HepG2 (cell line): ENCODE results near the gene TMEM132D. TPM values are rescaled to one million over a fixed set of nuclear protein-coding genes. Genes with fewer than 3 reads are reported as not detected.

Experiments used
- ATAC-seq: fragments of 200-7000 bp; cut with Tn5 transposase; 3 replicates; pipeline ENCODE4 v1.9.1; 2020; ENCODE audit warnings: mild to moderate bottlenecking, moderate library complexity
- BruUV-seq: library from RNA; stranded (reverse); fragments of 400-500 nt; replicated peaks from 2 replicates; lab custom pipeline; 2021; lab: Mats Ljungman, UMichigan
- CTCF ChIA-PET: fragments of 300-600 bp; formaldehyde crosslinking; extraction: SDS; loops from one replicate; lab custom pipeline; 2021; ENCODE audit warnings: low total read pairs, inconsistent platforms, low intra/inter-chr PET ratio; lab: Yijun Ruan, JAX
- POLR2A ChIA-PET: fragments of 350-600 bp; sonication (Branson Sonifier 250); formaldehyde crosslinking; loops from one replicate; lab custom pipeline; 2020; ENCODE audit warnings: antibody characterized with exemption, inconsistent platforms; lab: Yijun Ruan, JAX
- DNase-seq: peaks from one replicate; pipeline ENCODE4 v3.0.0-alpha.2; 2015; ENCODE audit warnings: low spot score
- FAIRE-seq: peaks from 3 replicates; lab custom pipeline; 2011; peaks lifted over from hg19 to GRCh38; lab: Jason Lieb, UNC
- H2AFZ ChIP-seq: one replicate; pipeline ENCODE4 v1.6.1; 2011; ENCODE audit warnings: low read length, inconsistent platforms
- H3K27ac ChIP-seq: fragments of 300-600 bp; 3 replicates; pipeline ENCODE4 v1.8.0; 2011; ENCODE audit warnings: mixed run types, mild to moderate bottlenecking, mixed read lengths, low read length, inconsistent platforms; ENCODE audit not compliant: insufficient read depth; ENCODE audit errors: extremely low read length
- H3K27me3 ChIP-seq, 2 experiments: fragments of 200-600 bp in 1 of 2; 2 replicates in 1 of 2; 3 replicates in 1 of 2; pipeline versions ENCODE4 v1.6.0 to v1.8.0; 2011; ENCODE audit warnings: low read length in 2 of 2, mild to moderate bottlenecking in 2 of 2, moderate library complexity in 2 of 2, inconsistent platforms in 1 of 2; ENCODE audit not compliant: insufficient read depth in 2 of 2, control insufficient read depth in 1 of 2
- H3K36me3 ChIP-seq, 2 experiments: fragments of 200-600 bp in 1 of 2; replicated peaks in 1 of 2; 2 replicates in 1 of 2; 3 replicates in 1 of 2; pipeline versions ENCODE4 v1.5.1 to v1.8.0; 2011; ENCODE audit warnings: low read length in 2 of 2, inconsistent platforms in 1 of 2; ENCODE audit not compliant: insufficient read depth in 2 of 2, control insufficient read depth in 1 of 2
- H3K4me1 ChIP-seq: 2 replicates; pipeline ENCODE4 v1.5.1; 2012; ENCODE audit warnings: low read length, inconsistent platforms; ENCODE audit not compliant: insufficient read depth
- H3K4me2 ChIP-seq: 2 replicates; pipeline ENCODE4 v1.6.0; 2011; ENCODE audit warnings: low read depth, low read length, inconsistent platforms
- H3K4me3 ChIP-seq, 3 experiments: fragments of 200-600 bp in 1 of 3; sonication (generic), shearing (Covaris generic) in 1 of 3; replicated peaks in 1 of 3; 2 replicates each; pipeline ENCODE4 v1.5.1; 2011 to 2016; ENCODE audit warnings: low read length in 3 of 3, inconsistent platforms in 2 of 3, low read depth in 2 of 3, mild to moderate bottlenecking in 2 of 3, control low read depth in 1 of 3, mixed read lengths in 1 of 3; ENCODE audit not compliant: insufficient read depth in 1 of 3
- H3K79me2 ChIP-seq: one replicate; pipeline ENCODE4 v1.6.1; 2011; ENCODE audit warnings: low read length, inconsistent platforms; ENCODE audit not compliant: insufficient read depth
- H3K9ac ChIP-seq: 2 replicates; pipeline ENCODE4 v1.6.0; 2011; ENCODE audit warnings: mild to moderate bottlenecking, low read depth, low read length, inconsistent platforms; ENCODE audit not compliant: insufficient read depth
- H3K9me3 ChIP-seq: 2 replicates; pipeline ENCODE4 v1.5.1; 2012; ENCODE audit warnings: mild to moderate bottlenecking, low read length
- H4K20me1 ChIP-seq: 2 replicates; pipeline ENCODE4 v1.6.0; 2011; ENCODE audit warnings: inconsistent platforms, mild to moderate bottlenecking, low read length, moderate library complexity; ENCODE audit not compliant: insufficient read depth
- DR1 ChIP-seq: sonication (generic); formaldehyde crosslinking; IDR thresholded peaks from 2 replicates; pipeline ENCODE4 v1.8.0; 2021; ENCODE audit warnings: mild to moderate bottlenecking, missing genetic modification reagents, inconsistent platforms
- GZF1 ChIP-seq: sonication (generic); formaldehyde crosslinking; IDR thresholded peaks from 2 replicates; pipeline ENCODE4 v1.5.1; 2020; ENCODE audit warnings: mild to moderate bottlenecking, missing genetic modification reagents
- KDM1A ChIP-seq: IDR thresholded peaks from 2 replicates; pipeline ENCODE4 v1.6.1; 2016; ENCODE audit warnings: missing compliant biosample characterization
- PHF8 ChIP-seq: sonication (generic); formaldehyde crosslinking; IDR thresholded peaks from 2 replicates; pipeline ENCODE4 v1.5.0; 2020; ENCODE audit warnings: missing genetic modification reagents
- POLR2AphosphoS5 ChIP-seq: IDR thresholded peaks from 2 replicates; pipeline ENCODE4 v1.6.1; 2012; ENCODE audit warnings: low read depth, low read length
- THAP11 ChIP-seq: IDR thresholded peaks from 2 replicates; pipeline ENCODE4 v1.6.1; 2016; ENCODE audit warnings: missing biosample characterization, missing genetic modification reagents
- ZBTB20 ChIP-seq: sonication (generic); formaldehyde crosslinking; IDR thresholded peaks from 2 replicates; pipeline ENCODE4 v1.8.1; 2023; ENCODE audit warnings: missing genetic modification reagents, low read depth, mild to moderate bottlenecking, borderline replicate concordance
- ZNF256 ChIP-seq: sonication (generic); formaldehyde crosslinking; conservative IDR thresholded peaks from 2 replicates; pipeline ENCODE4 v1.4.0; 2020; ENCODE audit warnings: missing genetic modification reagents
- ZNF564 ChIP-seq: sonication (generic); formaldehyde crosslinking; IDR thresholded peaks from 2 replicates; pipeline ENCODE4 v1.8.1; 2023; ENCODE audit warnings: mild to moderate bottlenecking, missing genetic modification reagents
- ZNF607 ChIP-seq: sonication (generic); formaldehyde crosslinking; IDR thresholded peaks from 2 replicates; pipeline ENCODE4 v1.5.1; 2020; ENCODE audit warnings: missing genetic modification reagents, mild to moderate bottlenecking, borderline replicate concordance
- ZNF792 ChIP-seq: IDR thresholded peaks from 2 replicates; pipeline ENCODE4 v1.6.1; 2016
- ZSCAN9 ChIP-seq: IDR thresholded peaks from 2 replicates; pipeline ENCODE4 v1.6.1; 2016; ENCODE audit warnings: borderline replicate concordance
- WGBS: methylation state at CpG from one replicate; pipeline ENCODE4 v1.1.6; 2017; ENCODE audit warnings: low lambda C conversion rate; 5-methylcytosine and 5-hydroxymethylcytosine counted together
- in situ Hi-C: cut with HindIII; loops from 2 replicates; pipeline ENCODE4 v1.10.0; 2017; ENCODE audit warnings: low pct_unique_long_range_greater_than_20kb; ENCODE audit not compliant: extremely low pct_ligation_motif_present
- intact Hi-C: fragments of 100-400 bp; cut with micrococcal nuclease; formaldehyde crosslinking; loops from one replicate; pipeline ENCODE4 v1.10.0; 2022; ENCODE audit not compliant: unreplicated experiment
- polyA plus RNA-seq, 8 experiments: library from polyadenylated mRNA; depleted of rRNA in 3 of 8; stranded (reverse) in 7 of 8; unstranded in 1 of 8; fragments of >200 nt; fragmentation: Illumina TruSeq in 4 of 8; extraction: Trizol in 4 of 8; gene quantifications; 2 replicates each; pipeline versions ENCODE4 v1.2.1 to v1.2.3, GENCODE V29; 2011 to 2016; ENCODE audit warnings: low read depth in 4 of 8, missing spikeins in 1 of 8, mixed read lengths in 1 of 8; ENCODE audit not compliant: insufficient read depth in 1 of 8
- total RNA-seq, 5 experiments: library from RNA; depleted of rRNA; stranded (reverse); fragments of >200 nt; fragmentation: Illumina TruSeq; extraction: Trizol; gene quantifications; 2 replicates each; pipeline ENCODE4 v1.2.3, GENCODE V29; 2016; ENCODE audit warnings: low read depth in 1 of 5
- TF ChIP-seq, protein P1 (sequence below): sonication (generic); formaldehyde crosslinking; IDR thresholded peaks from 2 replicates; pipeline ENCODE4 v1.4.0; 2020; ENCODE audit warnings: missing genetic modification reagents, borderline replicate concordance

The TMEM132D gene
- total and polyA plus RNA-seq, 2 of the 13 experiments (the other 11 are each of a cell fraction or from before 2014, with no cell fraction given): not detected

GRCh38 chr12:129607301-129607700 lies 296.5 kb downstream of the TMEM132D start (continued):
- TF ChIP-seq PHF8: no peak
- no peak for TF ChIP-seq DR1 (CRISPR knock-in tag)
- TF ChIP-seq, all 625 proteins: peak for 0

- ChIA-PET POLR2A (no interaction called here), CTCF (no interaction called here)
- DNase-seq (no peak), ATAC-seq (no peak), FAIRE-seq (no peak)
- 31% methylated on average over 5 of the region's 7 CpGs for WGBS
- intact Hi-C loops (no loop called here), in situ Hi-C loops (no loop called here)
- no peaks in the 10 kb centered on the region for H3K36me3 ChIP-seq
- H3K9ac ChIP-seq: no peak overlapping the region
- H3K4me2 ChIP-seq: no peak overlapping the region
- H4K20me1 ChIP-seq: no peaks in the 10 kb centered on the region
- H3K9me3 ChIP-seq: peaks cover 13% of the 10 kb centered on the region; the same call in 1 of the 2 replicates
- BruUV-seq: no TSS peak
- H3K27me3 ChIP-seq: no peaks in the 10 kb centered on the region
- no peaks in the 10 kb centered on the region for H3K79me2 ChIP-seq
- no peaks in the 10 kb centered on the region for H3K4me1 ChIP-seq
- no peak overlapping the region for H3K4me3 ChIP-seq
- H3K27ac ChIP-seq: no peak overlapping the region
- no peak overlapping the region for H2AFZ ChIP-seq
- TF ChIP-seq GZF1 (CRISPR knock-in tag): no peak
- TF ChIP-seq ZNF792 (CRISPR knock-in tag): no peak
- TF ChIP-seq POLR2AphosphoS5: no peak
- no peak for TF ChIP-seq ZNF256 (CRISPR knock-in tag)
- TF ChIP-seq ZNF564 (CRISPR knock-in tag): no peak
Observed at GRCh38 chr12:129606239-129606638, 297.6 kb downstream of the TMEM132D start.

- no peak overlapping the region for H2AFZ ChIP-seq
- intact Hi-C loops (no loop called here), in situ Hi-C loops (no loop called here)
- BruUV-seq: no TSS peak
- no peak overlapping the region for H3K4me3 ChIP-seq
- H3K36me3 ChIP-seq: no peaks in the 10 kb centered on the region
- no peak overlapping the region for H3K4me2 ChIP-seq
- FAIRE-seq: no peak
- no peaks in the 10 kb centered on the region for H3K79me2 ChIP-seq
- DNase-seq: no peak
- no peaks in the 10 kb centered on the region for H4K20me1 ChIP-seq
- ATAC-seq: no peak
- H3K9ac ChIP-seq: no peak overlapping the region
- CTCF ChIA-PET: no interaction called here
- H3K27me3 ChIP-seq: no peaks in the 10 kb centered on the region
- H3K4me1 ChIP-seq: no peaks in the 10 kb centered on the region
- POLR2A ChIA-PET: no interaction called here
- peaks cover 13% of the 10 kb centered on the region; the same call in 1 of the 2 replicates for H3K9me3 ChIP-seq
- H3K27ac ChIP-seq: no peak overlapping the region
- 0% methylated on average over 2 of the region's 2 CpGs for WGBS
- TF ChIP-seq THAP11 (CRISPR knock-in tag) (no peak), ZBTB20 (no peak), KDM1A (CRISPR knock-in tag) (no peak), ZSCAN9 (CRISPR knock-in tag) (no peak), ZNF607 (CRISPR knock-in tag) (no peak)
- TF ChIP-seq, protein P1, sequence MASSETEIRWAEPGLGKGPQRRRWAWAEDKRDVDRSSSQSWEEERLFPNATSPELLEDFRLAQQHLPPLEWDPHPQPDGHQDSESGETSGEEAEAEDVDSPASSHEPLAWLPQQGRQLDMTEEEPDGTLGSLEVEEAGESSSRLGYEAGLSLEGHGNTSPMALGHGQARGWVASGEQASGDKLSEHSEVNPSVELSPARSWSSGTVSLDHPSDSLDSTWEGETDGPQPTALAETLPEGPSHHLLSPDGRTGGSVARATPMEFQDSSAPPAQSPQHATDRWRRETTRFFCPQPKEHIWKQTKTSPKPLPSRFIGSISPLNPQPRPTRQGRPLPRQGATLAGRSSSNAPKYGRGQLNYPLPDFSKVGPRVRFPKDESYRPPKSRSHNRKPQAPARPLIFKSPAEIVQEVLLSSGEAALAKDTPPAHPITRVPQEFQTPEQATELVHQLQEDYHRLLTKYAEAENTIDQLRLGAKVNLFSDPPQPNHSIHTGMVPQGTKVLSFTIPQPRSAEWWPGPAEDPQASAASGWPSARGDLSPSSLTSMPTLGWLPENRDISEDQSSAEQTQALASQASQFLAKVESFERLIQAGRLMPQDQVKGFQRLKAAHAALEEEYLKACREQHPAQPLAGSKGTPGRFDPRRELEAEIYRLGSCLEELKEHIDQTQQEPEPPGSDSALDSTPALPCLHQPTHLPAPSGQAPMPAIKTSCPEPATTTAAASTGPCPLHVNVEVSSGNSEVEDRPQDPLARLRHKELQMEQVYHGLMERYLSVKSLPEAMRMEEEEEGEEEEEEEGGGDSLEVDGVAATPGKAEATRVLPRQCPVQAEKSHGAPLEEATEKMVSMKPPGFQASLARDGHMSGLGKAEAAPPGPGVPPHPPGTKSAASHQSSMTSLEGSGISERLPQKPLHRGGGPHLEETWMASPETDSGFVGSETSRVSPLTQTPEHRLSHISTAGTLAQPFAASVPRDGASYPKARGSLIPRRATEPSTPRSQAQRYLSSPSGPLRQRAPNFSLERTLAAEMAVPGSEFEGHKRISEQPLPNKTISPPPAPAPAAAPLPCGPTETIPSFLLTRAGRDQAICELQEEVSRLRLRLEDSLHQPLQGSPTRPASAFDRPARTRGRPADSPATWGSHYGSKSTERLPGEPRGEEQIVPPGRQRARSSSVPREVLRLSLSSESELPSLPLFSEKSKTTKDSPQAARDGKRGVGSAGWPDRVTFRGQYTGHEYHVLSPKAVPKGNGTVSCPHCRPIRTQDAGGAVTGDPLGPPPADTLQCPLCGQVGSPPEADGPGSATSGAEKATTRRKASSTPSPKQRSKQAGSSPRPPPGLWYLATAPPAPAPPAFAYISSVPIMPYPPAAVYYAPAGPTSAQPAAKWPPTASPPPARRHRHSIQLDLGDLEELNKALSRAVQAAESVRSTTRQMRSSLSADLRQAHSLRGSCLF (CRISPR knock-in tag): no peak
Observed at GRCh38 chr12:129605666-129606065, 298.2 kb downstream of the TMEM132D start.
